ENCODE data around the gene PARP15.
"Not testable (repeated sequence)": the region's sequence is repeated elsewhere in the genome, so short reads cannot be mapped to it uniquely, and the experiment has no call there.

The PARP15 gene

GRCh38 chr3:122577409-122578031 lies at the start of gene PARP15:
Gene PARP15, plus strand, starts transcription at chr3:122577650. Its CDS starts 18 bp downstream, at chr3:122577668.
- DNase-seq, result no peak

GRCh38 chr3:122530164-122530563 lies 47.3 kb upstream of the PARP15 start:
- no peak for DNase-seq

DNA sequence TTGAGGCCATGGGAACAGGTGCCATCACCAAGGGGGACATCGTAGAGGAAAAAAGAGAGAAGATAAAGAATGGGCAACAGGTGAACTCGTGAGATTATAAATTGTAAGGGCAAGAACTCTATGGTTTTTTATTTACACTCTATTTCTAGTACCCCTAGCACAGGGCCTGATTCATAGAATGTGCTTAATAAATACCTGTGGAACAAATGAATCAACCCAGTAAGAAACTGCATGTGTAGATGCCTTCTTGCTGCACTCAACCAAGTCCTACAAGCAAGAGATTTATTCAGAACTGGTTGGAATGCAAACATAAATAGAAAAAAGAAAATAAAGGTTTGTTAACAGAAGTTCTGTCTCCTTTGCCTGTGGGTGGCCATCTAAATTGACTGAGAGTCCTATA lies 44.0 kb upstream of the PARP15 start:
- no peak for DNase-seq

DNA sequence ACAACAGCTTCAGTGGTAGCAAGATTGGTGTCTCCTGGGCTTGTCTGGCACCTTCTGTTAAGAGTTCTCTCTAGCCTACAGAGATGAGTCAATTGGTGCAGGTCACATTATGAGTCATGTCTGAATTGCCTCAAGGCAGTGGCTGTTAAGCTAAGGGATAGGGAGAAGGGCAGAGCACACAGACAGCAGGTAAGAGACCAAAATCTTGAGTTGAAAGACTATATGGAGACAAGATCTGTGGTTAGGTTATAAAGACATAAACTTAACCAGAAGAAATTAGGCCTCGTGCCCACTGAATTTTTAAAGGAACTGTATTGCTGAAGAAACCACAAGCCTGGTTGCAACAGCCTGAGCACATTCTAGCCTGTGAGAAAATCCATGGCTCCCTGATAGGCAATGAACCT lies 43.5 kb upstream of the PARP15 start:
- no peak for DNase-seq

- no peak for DNase-seq
Observed at GRCh38 chr3:122535964-122536631, 41.4 kb upstream of the PARP15 start.

- DNase-seq, result no peak
Observed at GRCh38 chr3:122536632-122537001, 40.8 kb upstream of the PARP15 start.

DNA sequence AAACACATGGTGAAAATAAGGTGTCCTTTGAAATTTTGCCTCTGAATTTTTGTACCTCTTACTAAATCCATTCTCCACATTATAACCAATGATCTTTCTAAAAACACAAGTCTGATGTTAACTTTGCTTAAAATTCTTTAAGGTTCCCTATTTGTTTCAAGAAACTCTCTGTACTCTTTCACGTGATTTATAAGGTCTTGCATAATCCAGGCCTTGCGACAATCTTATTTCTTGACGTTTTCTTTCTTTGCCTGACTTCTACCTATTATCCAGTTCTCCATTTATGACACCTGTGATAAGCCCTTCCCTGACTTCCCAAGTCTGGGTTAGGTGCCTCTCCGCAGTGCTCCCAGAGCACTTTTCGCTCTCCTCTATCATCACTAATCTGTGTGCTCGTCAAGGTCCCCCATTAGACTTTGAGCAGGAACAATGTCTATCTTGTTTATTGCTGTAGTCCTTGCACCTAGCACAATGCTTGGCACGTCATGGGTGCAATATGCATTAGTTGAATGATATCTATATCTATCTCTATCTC lies 38.4 kb upstream of the PARP15 start:
- no peak for DNase-seq

DNA sequence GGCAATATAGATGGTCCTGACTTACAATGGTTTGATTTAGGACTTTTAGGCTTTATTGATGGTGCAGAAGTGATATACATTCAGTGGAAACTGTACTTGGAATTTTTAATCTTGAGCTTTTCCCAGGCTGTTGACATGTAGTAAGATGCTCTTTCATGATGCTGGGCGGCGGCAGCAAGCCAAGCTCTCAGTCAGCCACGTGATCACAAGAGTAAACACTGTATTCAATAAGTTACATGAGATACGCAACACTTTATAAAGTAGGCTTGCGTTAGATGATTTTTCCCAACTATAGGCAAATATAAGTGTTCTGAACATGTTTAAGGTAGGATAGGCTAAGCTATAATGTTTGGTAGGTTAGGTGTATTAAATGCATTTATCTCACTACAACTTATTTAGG lies 31.3 kb upstream of the PARP15 start:
- no peak for DNase-seq

DNA sequence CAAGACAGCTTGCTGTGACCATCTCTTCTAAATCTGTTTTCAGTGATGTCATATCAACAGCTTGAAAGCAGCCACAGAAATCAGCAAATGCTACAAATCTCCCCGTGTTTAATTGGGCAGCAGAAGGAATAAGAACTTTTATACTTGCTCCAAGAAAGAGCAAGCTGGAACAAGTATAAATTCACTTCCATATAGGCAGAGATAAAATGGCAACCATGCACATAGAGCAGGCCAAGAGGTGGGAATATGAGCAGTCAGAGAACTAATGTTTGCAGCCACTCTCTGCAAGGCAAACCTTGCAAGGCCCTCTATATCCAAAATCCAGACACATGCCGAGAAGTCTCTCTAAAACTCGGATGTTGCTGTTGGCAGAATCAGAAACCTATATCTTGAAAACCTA lies 29.4 kb upstream of the PARP15 start:
- DNase-seq, result no peak

- no peak for DNase-seq
Observed at GRCh38 chr3:122548619-122549018, 28.8 kb upstream of the PARP15 start.

DNA sequence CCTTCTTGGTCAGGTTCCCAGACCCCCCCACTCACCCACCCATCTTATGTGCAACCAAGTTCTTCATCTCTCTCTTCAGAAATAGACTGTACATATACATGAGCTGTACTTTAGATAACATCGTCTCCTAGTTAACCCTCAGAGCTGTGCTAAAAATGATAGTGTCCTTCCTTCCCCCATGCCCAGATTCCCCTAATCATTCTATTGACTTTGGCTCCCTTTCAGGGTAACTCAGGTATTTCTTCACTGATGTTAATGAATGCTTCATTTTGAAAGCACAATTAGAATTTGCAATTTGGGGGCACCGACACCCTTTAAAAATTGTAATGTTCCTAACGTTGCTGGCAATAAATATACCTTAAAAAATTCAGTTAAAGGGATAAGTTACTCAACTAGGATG lies 24.3 kb upstream of the PARP15 start:
- DNase-seq, result no peak

- no peak for DNase-seq
Observed at GRCh38 chr3:122555275-122556071, 22.0 kb upstream of the PARP15 start.

GRCh38 chr3:122557356-122557755 lies 20.1 kb upstream of the PARP15 start:
- DNase-seq, result no peak

- no peak for DNase-seq
Observed at GRCh38 chr3:122558605-122559004, 18.8 kb upstream of the PARP15 start.

- DNase-seq, result no peak
Observed at GRCh38 chr3:122559906-122560305, 17.5 kb upstream of the PARP15 start.

DNA sequence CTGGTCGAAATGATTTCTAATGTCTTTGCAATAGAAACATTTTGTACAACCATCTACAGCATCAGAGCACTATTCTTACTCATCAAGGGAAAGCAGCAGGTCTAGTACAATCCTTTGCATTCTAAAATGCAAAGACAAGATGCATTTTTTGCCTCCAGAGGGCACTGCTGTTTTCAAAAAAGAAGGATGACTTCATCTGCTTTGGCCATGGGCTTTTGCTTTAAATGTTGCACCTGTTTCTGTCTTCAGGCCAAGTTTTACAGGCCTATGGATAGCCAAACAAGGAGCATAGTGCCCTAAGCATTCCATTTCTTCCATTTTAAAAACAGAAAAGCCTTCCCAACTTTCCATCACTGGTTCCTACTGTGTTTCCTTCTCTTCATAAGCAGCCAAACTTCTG lies 16.8 kb upstream of the PARP15 start:
- no peak for DNase-seq

- no peak for DNase-seq
Observed at GRCh38 chr3:122562923-122563716, 14.3 kb upstream of the PARP15 start.

DNA sequence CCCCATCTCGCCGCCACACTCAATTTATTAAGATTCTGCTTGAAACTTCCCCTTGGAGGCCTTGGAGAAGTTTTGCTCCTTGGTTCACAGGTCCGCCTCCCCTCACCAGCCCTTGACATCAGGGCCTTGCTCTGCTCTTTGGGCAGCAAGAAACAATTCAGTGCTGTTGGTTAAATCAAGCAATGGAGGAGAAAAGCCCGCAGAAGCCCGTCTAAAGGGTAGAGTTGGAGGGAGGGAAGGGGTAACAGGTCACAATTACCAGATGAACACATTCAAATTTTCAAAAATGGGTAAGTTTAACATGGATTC lies 13.8 kb upstream of the PARP15 start:
- DNase-seq, result no peak

DNA sequence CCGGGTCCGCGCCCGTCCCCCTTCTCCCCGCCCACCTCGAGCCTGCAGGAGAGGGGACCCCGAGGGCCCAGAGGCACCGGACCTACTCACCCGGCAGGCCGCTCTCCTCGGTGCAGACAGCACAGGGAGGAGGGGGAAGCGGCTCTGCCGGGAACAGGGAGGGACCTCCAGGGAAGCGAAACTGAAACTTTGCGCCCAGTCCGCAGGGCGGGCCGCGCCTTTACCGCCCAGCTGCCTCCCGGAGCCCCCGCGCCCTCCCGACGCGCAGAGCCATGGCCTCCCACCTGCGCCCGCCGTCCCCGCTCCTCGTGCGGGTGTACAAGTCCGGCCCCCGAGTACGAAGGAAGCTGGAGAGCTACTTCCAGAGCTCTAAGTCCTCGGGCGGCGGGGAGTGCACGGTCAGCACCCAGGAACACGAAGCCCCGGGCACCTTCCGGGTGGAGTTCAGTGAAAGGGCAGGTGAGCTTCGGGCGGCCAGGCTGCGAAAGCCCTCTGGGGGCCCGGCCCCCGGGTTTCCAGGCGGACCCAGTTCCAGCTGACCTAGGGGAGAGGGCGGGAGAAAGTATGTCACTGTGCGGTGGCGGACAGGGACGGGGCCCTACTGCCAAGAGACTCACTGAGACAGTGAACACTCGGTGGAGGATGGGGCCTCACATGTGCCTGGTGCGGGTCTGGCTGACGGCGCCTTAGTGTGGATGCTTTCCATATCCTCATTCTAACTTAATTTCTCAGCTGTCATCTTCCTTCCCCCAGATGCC lies 13.1 kb upstream of the PARP15 start, which contains the start of the genes DTX3L and PARP9:
Gene DTX3L, plus strand, starts transcription at position 184 of the 758 bp plus-strand sequence. Its CDS starts 89 bp downstream, at position 273.
Gene PARP9, minus strand, starts transcription at position 146 of the 758 bp plus-strand sequence. CDS start 4,680 bp downstream, outside the sequence.
- peak; percentile 42 for DNase-seq

- not testable (repeated sequence) for DNase-seq
Observed at GRCh38 chr3:122568131-122568530, 9.3 kb upstream of the PARP15 start.

- no peak for DNase-seq
Observed at GRCh38 chr3:122568755-122569154, 8.7 kb upstream of the PARP15 start.

- DNase-seq, result no peak
Observed at GRCh38 chr3:122572940-122573412, 4.5 kb upstream of the PARP15 start.

Data from GOT3 (cell line).